Panc1 (cell line): ENCODE data around the gene CNNM4. TPM values are rescaled to one million over a fixed set of nuclear protein-coding genes. Genes with fewer than 3 reads are reported as not detected.
A peak's percentile ranks its signal among the peaks of the same experiment; 100 is the strongest.

Experiments used
- ATAC-seq: fragments of 200-7000 bp; cut with Tn5 transposase; 2 replicates; pipeline ENCODE4 v1.9.1; 2020; ENCODE audit warnings: mild to moderate bottlenecking, moderate library complexity
- BruUV-seq: library from RNA; stranded (reverse); fragments of 400-500 nt; replicated peaks from 2 replicates; lab custom pipeline; 2021; lab: Mats Ljungman, UMichigan
- CTCF ChIA-PET: fragments of 300-600 bp; sonication (Branson Sonifier 250); formaldehyde crosslinking; loops from one replicate; lab custom pipeline; 2022; ENCODE audit warnings: antibody characterized with exemption; lab: Charles Lee
- POLR2A ChIA-PET: fragments of 300-600 bp; sonication (Branson Sonifier 250); formaldehyde crosslinking; loops from one replicate; lab custom pipeline; 2022; ENCODE audit warnings: antibody characterized with exemption; lab: Charles Lee
- DNase-seq: peaks from one replicate; pipeline ENCODE4 v3.0.0-alpha.2; 2010; ENCODE audit warnings: low read depth, low spot score
- H3K27ac ChIP-seq: 2 replicates; pipeline ENCODE4 v1.5.1; 2011; ENCODE audit warnings: mild to moderate bottlenecking, low read length, inconsistent platforms
- H3K27me3 ChIP-seq: fragments of 200-500 bp; sonication (Bioruptor generic); 2 replicates; pipeline ENCODE4 v1.6.0; 2014; ENCODE audit warnings: low read length, inconsistent platforms; ENCODE audit not compliant: control insufficient read depth, insufficient read depth
- H3K36me3 ChIP-seq: fragments of 200-500 bp; sonication (Bioruptor generic); 2 replicates; pipeline ENCODE4 v1.5.1; 2014; ENCODE audit warnings: inconsistent platforms, mild to moderate bottlenecking, low read length, moderate library complexity; ENCODE audit not compliant: control insufficient read depth, insufficient read depth
- H3K4me1 ChIP-seq: 2 replicates; pipeline ENCODE4 v1.5.1; 2011; ENCODE audit warnings: inconsistent platforms, mild to moderate bottlenecking, low read length, moderate library complexity; ENCODE audit not compliant: control insufficient read depth, insufficient read depth
- H3K4me3 ChIP-seq, 2 experiments: 2 replicates each; pipeline ENCODE4 v1.5.1; 2011 to 2012; ENCODE audit warnings: low read depth in 2 of 2, low read length in 2 of 2, mild to moderate bottlenecking in 2 of 2, inconsistent platforms in 1 of 2, moderate library complexity in 1 of 2
- H3K9me3 ChIP-seq: fragments of 200-500 bp; sonication (Bioruptor generic); 2 replicates; pipeline ENCODE4 v1.5.1; 2014; ENCODE audit warnings: low read depth, mild to moderate bottlenecking, inconsistent platforms, low read length, moderate library complexity; ENCODE audit not compliant: control insufficient read depth, insufficient read depth
- CTCF ChIP-seq: fragments of 450-650 bp; IDR thresholded peaks from 2 replicates; pipeline ENCODE4 v1.5.1; 2017; ENCODE audit warnings: mild to moderate bottlenecking
- POLR2AphosphoS5 ChIP-seq: IDR thresholded peaks from 2 replicates; pipeline ENCODE4 v1.6.1; 2012; ENCODE audit warnings: mild to moderate bottlenecking, low read depth, low read length, moderate library complexity
- REST ChIP-seq, 2 experiments: IDR thresholded peaks; 2 replicates each; pipeline ENCODE4 v1.6.1; 2011 to 2012; ENCODE audit warnings: low read depth in 2 of 2, control low read depth in 1 of 2, low read length in 1 of 2, mild to moderate bottlenecking in 1 of 2, moderate library complexity in 1 of 2; ENCODE audit not compliant: insufficient read depth in 1 of 2
- SIN3A ChIP-seq: IDR thresholded peaks from 2 replicates; pipeline ENCODE4 v1.6.1; 2012; ENCODE audit warnings: low read depth, mild to moderate bottlenecking, low read length, moderate library complexity, borderline replicate concordance; ENCODE audit not compliant: insufficient read depth
- TCF7L2 ChIP-seq: IDR thresholded peaks from 2 replicates; pipeline ENCODE4 v1.6.1; 2011; ENCODE audit warnings: mild to moderate bottlenecking, low read depth, low read length, inconsistent platforms
- in situ Hi-C: cut with HindIII; loops from 2 replicates; pipeline ENCODE4 v1.10.0; 2016; ENCODE audit warnings: low sequenced_read_pairs, low pct_unique_long_range_greater_than_20kb
- intact Hi-C: fragments of 100-400 bp; cut with micrococcal nuclease; formaldehyde crosslinking; loops from one replicate; pipeline ENCODE4 v1.10.0; 2022; ENCODE audit not compliant: unreplicated experiment
- total RNA-seq: library from RNA; stranded (reverse); gene quantifications from one replicate; pipeline ENCODE4 v1.2.1, GENCODE V29; 2021; ENCODE audit not compliant: unreplicated experiment

Gene CNNM4
- total RNA-seq, 1 experiment from 2014 or later: 15.7 TPM

DNA sequence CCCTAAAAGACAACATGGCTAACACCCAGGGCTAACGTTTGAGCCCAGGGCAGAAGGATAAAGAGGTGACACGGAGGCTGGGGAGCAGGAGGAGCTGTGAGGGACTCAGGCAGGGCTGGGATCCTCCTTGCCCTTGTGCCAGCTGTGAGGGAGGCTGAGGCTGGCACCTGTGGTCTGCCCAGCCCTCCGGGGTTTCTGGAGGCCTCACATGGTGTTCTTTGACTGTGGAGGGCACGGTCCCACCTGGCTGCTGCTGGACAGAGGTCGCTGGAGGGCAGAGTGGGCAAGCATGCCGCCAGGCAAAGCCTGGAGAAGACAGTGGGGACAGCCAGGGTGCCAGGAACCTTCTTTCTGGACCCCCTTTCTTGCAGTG lies 28.5 kb downstream of the CNNM4 start:
- Histone ChIP-seq H3K36me3 (no peaks in the 10 kb centered on the region), H3K27me3 (no peaks in the 10 kb centered on the region), H3K4me1 (peaks cover 29% of the 10 kb centered on the region), H3K27ac (no peak overlapping the region), H3K9me3 (no peaks in the 10 kb centered on the region), H3K4me3 (no peak overlapping the region)
- TF ChIP-seq POLR2AphosphoS5 (no peak), REST (IDR thresholded peaks at IDR 0.05; ENCODE audit: insufficient read depth in 1 of 2, low read depth in 2 of 2, low read length in 1 of 2) (no peak), CTCF (no peak), TCF7L2 (no peak), SIN3A (no peak)
- intact Hi-C loops: no loop called here
- DNase-seq (no peak), ATAC-seq (no peak)
- in situ Hi-C loops: no loop called here
- BruUV-seq: no TSS peak
- ChIA-PET CTCF (no interaction called here), POLR2A (interaction anchor here (0.6 kb wide), 1 partner anchor 307 kb away, joined by 8 read pairs; no protein-coding TSS in a partner anchor)

DNA sequence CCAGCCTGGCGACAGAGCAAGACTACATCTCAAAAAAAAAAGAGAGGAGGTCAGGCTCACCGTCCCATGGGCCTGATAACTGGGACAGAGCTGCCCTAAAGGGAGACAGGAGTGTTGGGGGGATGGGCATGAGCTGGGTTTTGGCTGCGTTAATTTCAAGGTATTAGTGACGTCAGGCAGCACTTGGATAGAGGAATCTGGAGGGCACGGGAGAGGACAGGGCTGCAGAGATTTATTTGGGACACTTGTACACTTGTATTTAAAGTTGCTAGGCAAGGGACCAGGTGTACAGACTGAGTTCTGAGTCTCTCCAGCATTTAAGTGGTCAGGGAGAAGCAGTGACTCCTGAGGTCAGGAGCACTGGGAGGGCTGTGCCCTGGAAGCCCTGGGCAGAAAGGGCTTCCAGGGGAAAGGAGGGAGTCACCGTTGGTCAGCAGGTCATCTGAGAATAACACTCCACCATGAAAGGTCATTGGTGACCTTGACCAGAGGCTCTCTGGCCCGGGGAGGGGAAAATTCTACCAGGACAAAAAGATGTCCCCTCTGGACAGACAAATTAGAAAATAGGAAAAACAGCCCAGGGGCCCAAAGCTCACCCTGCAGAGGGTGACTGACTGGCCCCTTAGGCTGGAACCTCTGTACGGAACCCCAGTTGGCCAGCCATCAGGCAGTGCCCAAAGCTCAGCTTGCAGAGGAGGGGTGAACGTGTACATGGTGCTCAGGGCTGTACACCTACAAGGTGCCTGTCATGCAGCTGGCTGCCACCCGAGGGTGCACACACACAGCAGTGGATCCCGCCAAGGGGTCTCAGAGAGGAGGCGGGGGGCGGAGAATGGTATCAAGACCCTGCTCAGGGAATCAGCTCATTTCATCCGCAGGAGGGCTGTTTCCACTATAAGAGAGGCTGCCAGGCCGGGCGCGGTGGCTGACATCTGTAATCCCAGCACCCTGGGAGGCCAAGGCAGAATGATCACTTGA lies 32.4 kb downstream of the CNNM4 start:
- H3K9me3 ChIP-seq: no peaks in the 10 kb centered on the region
- no peak overlapping the region for H3K27ac ChIP-seq
- ChIA-PET CTCF (interaction anchor here (0.5 kb wide), 1 partner anchor 15 kb away, joined by 4 read pairs; no protein-coding TSS in a partner anchor), POLR2A (no interaction called here)
- DNase-seq: no peak
- H3K36me3 ChIP-seq: no peaks in the 10 kb centered on the region
- no peak overlapping the region for H3K4me3 ChIP-seq
- intact Hi-C loops (no loop called here), in situ Hi-C loops (no loop called here)
- TF ChIP-seq CTCF (no peak), SIN3A (no peak), TCF7L2 (no peak), REST (IDR thresholded peaks at IDR 0.05; ENCODE audit: insufficient read depth in 1 of 2, low read depth in 2 of 2, low read length in 1 of 2) (no peak), POLR2AphosphoS5 (no peak)
- BruUV-seq: no TSS peak
- 0 out of 2 replicates have a peak, but pooled peaks have one; percentile 28 for ATAC-seq
- H3K27me3 ChIP-seq: no peaks in the 10 kb centered on the region
- peaks cover 12% of the 10 kb centered on the region for H3K4me1 ChIP-seq
